Retinal pigment epithelial cell (primary cell): ENCODE results near the gene NUDT5.
"Not testable (repeated sequence)": the region's sequence is repeated elsewhere in the genome, so short reads cannot be mapped to it uniquely, and the experiment has no call there.

Experiments
- DNase-seq: peaks from one replicate; pipeline ENCODE4 v3.0.0-alpha.2; 2010; ENCODE audit warnings: low read depth
- H3K4me3 ChIP-seq: 2 replicates; pipeline ENCODE4 v1.5.1; 2011; ENCODE audit warnings: mild to moderate bottlenecking, low read length, control low read depth, moderate library complexity
- TF ChIP-seq, protein P1 (sequence below): conservative IDR thresholded peaks from 2 replicates; pipeline ENCODE4 v1.5.1; 2011; ENCODE audit warnings: low read depth, low read length, control low read depth, inconsistent platforms

The NUDT5 gene

GRCh38 chr10:12180221-12180974, 15.3 kb downstream of the NUDT5 start:
- no peak for DNase-seq
- no peak overlapping the region for H3K4me3 ChIP-seq
- TF ChIP-seq, protein P1, sequence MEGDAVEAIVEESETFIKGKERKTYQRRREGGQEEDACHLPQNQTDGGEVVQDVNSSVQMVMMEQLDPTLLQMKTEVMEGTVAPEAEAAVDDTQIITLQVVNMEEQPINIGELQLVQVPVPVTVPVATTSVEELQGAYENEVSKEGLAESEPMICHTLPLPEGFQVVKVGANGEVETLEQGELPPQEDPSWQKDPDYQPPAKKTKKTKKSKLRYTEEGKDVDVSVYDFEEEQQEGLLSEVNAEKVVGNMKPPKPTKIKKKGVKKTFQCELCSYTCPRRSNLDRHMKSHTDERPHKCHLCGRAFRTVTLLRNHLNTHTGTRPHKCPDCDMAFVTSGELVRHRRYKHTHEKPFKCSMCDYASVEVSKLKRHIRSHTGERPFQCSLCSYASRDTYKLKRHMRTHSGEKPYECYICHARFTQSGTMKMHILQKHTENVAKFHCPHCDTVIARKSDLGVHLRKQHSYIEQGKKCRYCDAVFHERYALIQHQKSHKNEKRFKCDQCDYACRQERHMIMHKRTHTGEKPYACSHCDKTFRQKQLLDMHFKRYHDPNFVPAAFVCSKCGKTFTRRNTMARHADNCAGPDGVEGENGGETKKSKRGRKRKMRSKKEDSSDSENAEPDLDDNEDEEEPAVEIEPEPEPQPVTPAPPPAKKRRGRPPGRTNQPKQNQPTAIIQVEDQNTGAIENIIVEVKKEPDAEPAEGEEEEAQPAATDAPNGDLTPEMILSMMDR, result no peak

DNA sequence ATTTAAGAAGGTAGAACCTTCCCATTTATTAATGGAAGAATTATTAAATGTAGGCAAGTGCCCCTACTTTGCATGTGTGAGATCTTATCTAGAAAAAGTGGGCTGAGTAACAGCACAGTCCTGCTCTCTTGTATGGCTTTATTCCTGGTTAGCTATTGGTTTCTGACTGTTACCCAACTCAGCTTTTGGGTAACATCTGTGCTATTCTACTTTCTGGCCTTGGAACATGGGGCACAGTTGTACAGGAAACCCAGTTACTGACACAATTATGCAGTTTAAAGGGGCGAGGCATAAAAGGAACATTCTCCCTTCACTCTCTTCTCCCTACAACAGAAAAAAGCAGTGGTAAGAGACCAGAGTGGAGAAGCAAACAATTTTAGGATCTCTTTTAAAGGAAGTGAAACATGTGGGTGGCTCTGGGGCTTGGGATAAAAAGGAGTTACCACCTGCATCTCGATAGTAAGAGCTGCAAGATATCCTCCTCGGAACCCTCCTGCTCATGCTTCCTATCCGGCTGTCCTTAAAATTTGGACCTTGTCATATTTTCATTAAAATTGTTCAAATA, 16.0 kb downstream of the NUDT5 start:
- TF ChIP-seq, protein P1, result no peak
- no peak for DNase-seq
- H3K4me3 ChIP-seq, result no peak overlapping the region

- DNase-seq, result no peak
- TF ChIP-seq, protein P1, result no peak
- no peak overlapping the region for H3K4me3 ChIP-seq
Observed at GRCh38 chr10:12177642-12178041, 18.0 kb downstream of the NUDT5 start.

- not testable (repeated sequence) for DNase-seq, H3K4me3 ChIP-seq
Observed at GRCh38 chr10:12171512-12171911, 24.2 kb downstream of the NUDT5 start.

DNA sequence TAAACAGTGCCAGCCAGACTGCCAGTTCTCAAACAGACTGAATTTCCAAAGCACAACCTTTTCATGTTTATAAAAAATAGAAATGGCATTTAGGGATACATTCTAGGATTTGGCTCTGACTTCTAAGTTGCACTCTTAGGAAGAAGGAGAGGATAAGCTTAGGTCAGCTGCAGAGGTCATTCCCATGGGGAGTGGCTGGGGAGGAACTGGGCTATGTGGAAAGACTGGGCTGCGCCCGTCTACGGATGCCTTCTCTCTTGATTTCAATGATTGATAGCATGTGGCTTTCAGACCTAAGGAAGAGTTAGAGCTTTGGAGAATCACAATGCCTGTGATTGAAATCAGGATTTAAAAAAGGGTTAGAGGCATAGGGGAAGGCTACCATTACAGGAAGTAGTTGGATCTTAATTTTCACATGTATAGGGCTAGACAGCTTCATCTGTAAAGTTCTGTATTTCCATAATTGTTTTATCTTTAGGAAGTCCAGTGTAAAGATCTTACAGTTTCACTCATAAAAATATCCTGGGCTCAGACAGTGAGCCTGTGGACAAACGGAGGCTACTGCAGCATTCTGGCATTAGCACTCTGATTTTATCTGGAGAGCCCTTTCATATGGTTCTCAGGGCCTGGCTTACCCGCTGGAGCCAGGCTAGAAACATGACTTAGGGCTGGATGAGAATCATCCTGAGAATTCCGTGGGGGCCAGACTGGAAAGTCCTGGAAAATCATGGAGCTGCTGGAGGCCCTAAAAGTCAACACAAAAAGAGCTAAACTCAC, 29.5 kb downstream of the NUDT5 start:
- no peak overlapping the region for H3K4me3 ChIP-seq
- TF ChIP-seq, protein P1, result no peak
- no peak for DNase-seq

- TF ChIP-seq, protein P1, result no peak
- DNase-seq, result no peak
Observed at GRCh38 chr10:12165036-12165435, 30.7 kb downstream of the NUDT5 start.

GRCh38 chr10:12164085-12164484, 31.6 kb downstream of the NUDT5 start:
- no peak for DNase-seq
- H3K4me3 ChIP-seq, result no peak overlapping the region
- TF ChIP-seq, protein P1, result no peak

More at GRCh38 chr10:12165036-12165435, 30.7 kb downstream of the NUDT5 start:
- H3K4me3 ChIP-seq, result no peak overlapping the region
